ENCODE measurements around the gene RAB11FIP3. TPM values are rescaled to one million over a fixed set of nuclear protein-coding genes. Genes with fewer than 3 reads are reported as not detected.

RAB11FIP3 gene
- total and polyA plus RNA-seq, 2 of the 13 experiments (the other 11 are each of a cell fraction or from before 2014, with no cell fraction given): 34.3 to 57.6 TPM

GRCh38 chr16:474420-475122 lies 49.1 kb downstream of the RAB11FIP3 start (continued):
- TF ChIP-seq HBP1 (CRISPR knock-in tag; IDR thresholded peaks at IDR 0.05; ENCODE audit: low read depth) (no peak), ZNF772 (CRISPR knock-in tag; IDR thresholded peaks at IDR 0.05) (no peak), NR2F6 (IDR thresholded peaks at IDR 0.05) (no peak), NR2F6 (CRISPR knock-in tag; IDR thresholded peaks at IDR 0.05) (peak; percentile 56; the same call in 1 of the 2 replicates), ZFP91 (CRISPR knock-in tag; IDR thresholded peaks at IDR 0.05; ENCODE audit: borderline replicate concordance) (peak; percentile 38; the same call in 1 of the 2 replicates), ZNF780A (CRISPR knock-in tag; IDR thresholded peaks at IDR 0.05) (no peak), NFIC (IDR thresholded peaks at IDR 0.05; ENCODE audit: low read length) (no peak), ZNF557 (CRISPR knock-in tag; IDR thresholded peaks at IDR 0.05) (peak; percentile 80; the same call in 1 of the 2 replicates), ZNF205 (CRISPR knock-in tag; IDR thresholded peaks at IDR 0.05) (no peak), PITX1 (CRISPR knock-in tag; IDR thresholded peaks at IDR 0.05) (peak; percentile 73; the same call in 1 of the 2 replicates), HOXD1 (CRISPR knock-in tag; IDR thresholded peaks at IDR 0.05) (no peak), ATF1 (CRISPR knock-in tag; IDR thresholded peaks at IDR 0.05) (no peak), ZNF350 (CRISPR knock-in tag; IDR thresholded peaks at IDR 0.05; ENCODE audit: borderline replicate concordance, low read depth) (peak; percentile 45; the same call in 1 of the 2 replicates), ZNF75D (CRISPR knock-in tag; IDR thresholded peaks at IDR 0.05; ENCODE audit: borderline replicate concordance) (no peak), CC2D1A (CRISPR knock-in tag; IDR thresholded peaks at IDR 0.05) (no peak), ZMYM3 (CRISPR knock-in tag; IDR thresholded peaks at IDR 0.05) (peak; percentile 35; the same call in 1 of the 2 replicates), HNF1B (CRISPR knock-in tag; IDR thresholded peaks at IDR 0.05) (peak; percentile 53; the same call in 1 of the 2 replicates), KLF13 (CRISPR knock-in tag; IDR thresholded peaks at IDR 0.05) (no peak), ATRX (CRISPR knock-in tag; IDR thresholded peaks at IDR 0.05; ENCODE audit: borderline replicate concordance) (no peak), ETV6 (CRISPR knock-in tag; conservative IDR thresholded peaks at IDR 0.05) (no peak), ZSCAN25 (CRISPR knock-in tag; IDR thresholded peaks at IDR 0.05) (no peak)
- TF ChIP-seq, protein P1, sequence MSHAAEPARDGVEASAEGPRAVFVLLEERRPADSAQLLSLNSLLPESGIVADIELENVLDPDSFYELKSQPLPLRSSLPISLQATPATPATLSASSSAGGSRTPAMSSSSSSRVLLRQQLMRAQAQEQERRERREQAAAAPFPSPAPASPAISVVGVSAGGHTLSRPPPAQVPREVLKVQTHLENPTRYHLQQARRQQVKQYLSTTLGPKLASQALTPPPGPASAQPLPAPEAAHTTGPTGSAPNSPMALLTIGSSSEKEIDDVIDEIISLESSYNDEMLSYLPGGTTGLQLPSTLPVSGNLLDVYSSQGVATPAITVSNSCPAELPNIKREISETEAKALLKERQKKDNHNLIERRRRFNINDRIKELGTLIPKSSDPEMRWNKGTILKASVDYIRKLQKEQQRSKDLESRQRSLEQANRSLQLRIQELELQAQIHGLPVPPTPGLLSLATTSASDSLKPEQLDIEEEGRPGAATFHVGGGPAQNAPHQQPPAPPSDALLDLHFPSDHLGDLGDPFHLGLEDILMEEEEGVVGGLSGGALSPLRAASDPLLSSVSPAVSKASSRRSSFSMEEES (CRISPR knock-in tag; IDR thresholded peaks at IDR 0.05): no peak
- TF ChIP-seq, protein P2, sequence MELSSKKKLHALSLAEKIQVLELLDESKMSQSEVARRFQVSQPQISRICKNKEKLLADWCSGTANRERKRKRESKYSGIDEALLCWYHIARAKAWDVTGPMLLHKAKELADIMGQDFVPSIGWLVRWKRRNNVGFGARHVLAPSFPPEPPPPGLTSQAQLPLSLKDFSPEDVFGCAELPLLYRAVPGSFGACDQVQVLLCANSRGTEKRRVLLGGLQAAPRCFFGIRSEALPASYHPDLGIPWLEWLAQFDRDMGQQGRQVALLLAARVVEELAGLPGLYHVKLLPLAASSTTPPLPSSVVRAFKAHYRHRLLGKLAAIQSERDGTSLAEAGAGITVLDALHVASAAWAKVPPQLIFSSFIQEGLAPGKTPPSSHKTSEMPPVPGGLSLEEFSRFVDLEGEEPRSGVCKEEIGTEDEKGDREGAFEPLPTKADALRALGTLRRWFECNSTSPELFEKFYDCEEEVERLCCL (CRISPR knock-in tag; IDR thresholded peaks at IDR 0.05; ENCODE audit: borderline replicate concordance): no peak
